Adrenal gland (tissue), 12 donors: ENCODE measurements around the gene TSHZ2. TPM values are rescaled to one million over a fixed set of nuclear protein-coding genes. Genes with fewer than 3 reads are reported as not detected.

Source experiments
- DNase-seq, 7 donors: peaks; one replicate each; pipeline ENCODE4 v3.0.0-alpha.2; 2019 to 2020
- H3K27ac ChIP-seq, 5 donors: fragments of 200-600 bp; sonication (generic) in 4 of 5; 1 replicate in 3 of 5; 2 replicates in 2 of 5; pipeline versions ENCODE4 v1.5.1 to v1.8.0; 2016 to 2020; ENCODE audit warnings: mild to moderate bottlenecking in 1 of 5
- H3K27me3 ChIP-seq: fragments of 200-600 bp; 2 replicates; pipeline ENCODE4 v1.8.0; 2021
- H3K36me3 ChIP-seq, 2 donors: fragments of 200-600 bp; replicated peaks in 1 of 2; 1 replicate in 1 of 2; 2 replicates in 1 of 2; pipeline versions ENCODE4 v1.5.1 to v1.8.0; 2018 to 2022
- H3K4me1 ChIP-seq, 2 donors: fragments of 200-600 bp; replicated peaks in 1 of 2; 1 replicate in 1 of 2; 2 replicates in 1 of 2; pipeline versions ENCODE4 v1.5.1 to v1.8.0; 2018 to 2021
- H3K4me3 ChIP-seq, 4 donors: fragments of 200-600 bp; sonication (generic) in 3 of 4; one replicate each; pipeline ENCODE4 v1.5.1; 2016 to 2018
- H3K9me3 ChIP-seq, 3 donors: fragments of 200-600 bp; sonication (generic) in 1 of 3; replicated peaks in 1 of 3; 1 replicate in 2 of 3; 2 replicates in 1 of 3; pipeline versions ENCODE4 v1.5.1 to v1.8.0; 2016 to 2021
- CTCF ChIP-seq, 6 experiments: fragments of 450-650 bp in 4 of 6; fragments of 200-600 bp in 2 of 6; sonication (generic) in 1 of 6; IDR thresholded peaks; 1 replicate in 5 of 6; 2 replicates in 1 of 6; pipeline versions ENCODE4 v1.5.1 to v1.8.0; 2016 to 2021; ENCODE audit warnings: antibody characterized with exemption in 6 of 6, mild to moderate bottlenecking in 2 of 6, moderate library complexity in 1 of 6
- POLR2A ChIP-seq, 2 donors: fragments of 450-650 bp; IDR thresholded peaks; one replicate each; pipeline ENCODE4 v1.6.1; 2017; ENCODE audit warnings: antibody characterized with exemption in 2 of 2, mild to moderate bottlenecking in 2 of 2, moderate library complexity in 1 of 2
- WGBS, 4 donors: extraction: QIAGEN DNeasy Blood & Tissue Kit in 2 of 4; methylation state at CpG; one replicate each; pipeline versions ENCODE4 v1.1.5 to v1.1.7; 2013 to 2017; 5-methylcytosine and 5-hydroxymethylcytosine counted together
- intact Hi-C, 2 donors: fragments of 100-400 bp; cut with DNase I; formaldehyde crosslinking; loops; one replicate each; pipeline versions ENCODE4 v1.14.1 to v1.15.0; 2022 to 2023
- polyA plus RNA-seq, 3 donors: library from polyadenylated mRNA; stranded (reverse); fragments of 200-250 nt in 2 of 3; fragments of 350-450 nt in 1 of 3; fragmentation: Illumina TruSeq in 1 of 3; extraction: RNeasy Lipid Tissue Mini Kit (QIAGEN cat#74804) in 1 of 3; gene quantifications; one replicate each; pipeline ENCODE4 v1.2.3, GENCODE V29; 2013 to 2014
- total RNA-seq, 9 donors: library from RNA; depleted of rRNA in 4 of 9; stranded (reverse); fragments of >200 nt in 4 of 9; fragments of 120-200 nt in 1 of 9; fragmentation: NEBNext Ultra II Directional in 1 of 9; extraction: Animal tissue kit (Norgen Biotek cat#: 25700) in 1 of 9; gene quantifications; one replicate each; pipeline versions ENCODE4 v1.1.0 to v1.2.4, GENCODE V29; 2013 to 2023
- donor health status: healthy with polysubstance abuse.
- donor health status: Bipolar disorder and iron deficiency.
- donor health status: DM: yes; HTN: yes; CAD: no.
- donor health status: DM: no; HTN: no; CAD: no.
- donor health status: DM: no; HTN: no; CAD: no.
- donor health status: DM: yes; HTN: yes; CAD: no.

The TSHZ2 gene
- total and polyA plus RNA-seq, 12 donors: 20.5 to 87.1 (median 52.4) TPM

DNA sequence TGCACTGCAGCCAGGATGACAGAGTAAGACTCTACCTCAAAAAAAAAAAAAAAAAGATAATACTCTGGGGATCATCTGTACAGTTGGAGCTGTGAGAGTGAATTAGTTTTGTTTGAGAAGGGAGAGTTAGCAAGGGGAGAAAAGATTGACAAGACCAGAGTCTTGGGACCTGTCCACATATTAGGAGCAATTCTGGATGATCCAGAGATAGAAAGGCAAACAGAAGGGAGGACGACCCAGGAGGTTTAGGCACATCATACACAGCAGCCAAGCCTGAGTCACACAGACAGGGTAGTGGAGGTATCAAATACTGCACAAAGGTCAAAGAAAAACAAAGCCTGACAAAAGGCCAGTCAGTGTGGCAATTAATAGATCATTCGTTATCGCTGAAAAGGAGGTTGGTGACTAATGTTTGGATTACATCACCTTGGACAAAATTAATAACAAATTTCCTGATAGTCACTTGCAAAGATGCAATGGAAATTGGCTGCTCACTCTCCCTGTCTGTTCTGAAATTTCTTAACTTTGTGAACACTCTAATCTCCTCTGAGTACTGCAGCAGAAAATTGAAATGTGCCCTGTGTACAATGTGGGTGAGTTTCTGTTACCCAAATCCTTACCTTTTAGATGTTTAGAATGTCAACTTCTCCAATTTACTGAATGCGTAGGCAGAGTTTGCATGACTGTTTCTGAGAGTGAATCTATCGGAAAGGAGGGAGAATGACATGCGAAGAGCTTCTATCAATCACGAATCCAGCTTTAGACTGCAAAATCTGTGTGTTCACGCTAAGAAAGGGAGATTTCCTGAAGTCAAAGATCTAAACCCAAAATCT lies 105.4 kb downstream of the TSHZ2 start:
- H3K9me3 ChIP-seq: no peaks in the 10 kb centered on the region
- no peaks in the 10 kb centered on the region for H3K36me3 ChIP-seq
- peak overlapping the region; percentile 5 to 86 (median 45) for H3K27ac ChIP-seq
- no peak overlapping the region for H3K4me3 ChIP-seq
- TF ChIP-seq POLR2A (IDR thresholded peaks at IDR 0.05): peak in 1 of 2 donors; percentile 20
- TF ChIP-seq CTCF (IDR thresholded peaks at IDR 0.05): peak in 1 of 6 experiments; percentile 7
- 33 to 47% (median 42%) methylated on average over 8 of the region's 8 CpGs for WGBS, 4 donors
- intact Hi-C loops: loop anchor here in 1 of 2 donors (10.0 kb wide), 1 partner anchor 103 kb away; the partner anchor contains the start of gene TSHZ2
- H3K4me1 ChIP-seq: peaks cover 21 to 59% of the 10 kb centered on the region in 2 donors
- peak; percentile 71 to 92 (median 85) for DNase-seq
- H3K27me3 ChIP-seq: no peaks in the 10 kb centered on the region

DNA sequence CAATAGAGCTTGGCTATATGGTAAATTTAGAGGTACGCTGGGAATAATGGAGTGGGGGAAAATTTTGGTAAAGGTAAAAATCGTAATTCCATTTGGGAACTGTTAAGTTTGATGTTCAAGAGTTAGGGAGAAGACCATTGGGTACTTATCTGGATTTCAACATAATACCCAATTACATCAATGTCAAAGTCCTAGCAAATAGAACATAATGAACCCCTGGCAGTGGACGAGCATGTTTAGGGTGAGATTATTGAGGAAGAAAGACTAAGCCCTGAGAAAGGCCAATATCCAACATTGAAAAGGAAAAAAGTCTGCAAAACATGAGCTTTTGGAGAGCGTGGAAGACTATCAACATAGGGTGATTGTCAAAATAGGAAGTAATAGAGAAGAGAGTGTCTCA lies 106.6 kb downstream of the TSHZ2 start:
- no peaks in the 10 kb centered on the region for H3K27me3 ChIP-seq
- H3K36me3 ChIP-seq: no peaks in the 10 kb centered on the region
- H3K9me3 ChIP-seq: no peaks in the 10 kb centered on the region
- no peak for DNase-seq
- H3K4me1 ChIP-seq: peaks cover 22 to 65% of the 10 kb centered on the region in 2 donors
- peak overlapping the region in 3 of 5 donors; percentile 34 to 86 (median 80) for H3K27ac ChIP-seq
- WGBS, 4 donors: 86 to 91% (median 87%) methylated on average over 4 of the region's 4 CpGs
- H3K4me3 ChIP-seq: no peak overlapping the region
- TF ChIP-seq CTCF (IDR thresholded peaks at IDR 0.05): no peak
- no peak for TF ChIP-seq POLR2A (IDR thresholded peaks at IDR 0.05)
- intact Hi-C loops: loop anchor here in 1 of 2 donors (10.0 kb wide), 1 partner anchor 104 kb away; the partner anchor contains the start of gene TSHZ2

GRCh38 chr20:53079261-53079691 lies 107.1 kb downstream of the TSHZ2 start:
- H3K4me3 ChIP-seq: no peak overlapping the region
- H3K27ac ChIP-seq: peak overlapping the region in 1 of 5 donors; percentile 42
- no peak for DNase-seq
- no peaks in the 10 kb centered on the region for H3K9me3 ChIP-seq
- peaks cover 22 to 65% of the 10 kb centered on the region in 2 donors for H3K4me1 ChIP-seq
- WGBS, 4 donors: 65 to 80% (median 73%) methylated on average over 6 of the region's 6 CpGs
- no peak for TF ChIP-seq CTCF (IDR thresholded peaks at IDR 0.05)
- TF ChIP-seq POLR2A (IDR thresholded peaks at IDR 0.05): no peak
- no peaks in the 10 kb centered on the region for H3K27me3 ChIP-seq
- intact Hi-C loops: loop anchor here in 1 of 2 donors (10.0 kb wide), 1 partner anchor 104 kb away; the partner anchor contains the start of gene TSHZ2
- no peaks in the 10 kb centered on the region for H3K36me3 ChIP-seq

DNA sequence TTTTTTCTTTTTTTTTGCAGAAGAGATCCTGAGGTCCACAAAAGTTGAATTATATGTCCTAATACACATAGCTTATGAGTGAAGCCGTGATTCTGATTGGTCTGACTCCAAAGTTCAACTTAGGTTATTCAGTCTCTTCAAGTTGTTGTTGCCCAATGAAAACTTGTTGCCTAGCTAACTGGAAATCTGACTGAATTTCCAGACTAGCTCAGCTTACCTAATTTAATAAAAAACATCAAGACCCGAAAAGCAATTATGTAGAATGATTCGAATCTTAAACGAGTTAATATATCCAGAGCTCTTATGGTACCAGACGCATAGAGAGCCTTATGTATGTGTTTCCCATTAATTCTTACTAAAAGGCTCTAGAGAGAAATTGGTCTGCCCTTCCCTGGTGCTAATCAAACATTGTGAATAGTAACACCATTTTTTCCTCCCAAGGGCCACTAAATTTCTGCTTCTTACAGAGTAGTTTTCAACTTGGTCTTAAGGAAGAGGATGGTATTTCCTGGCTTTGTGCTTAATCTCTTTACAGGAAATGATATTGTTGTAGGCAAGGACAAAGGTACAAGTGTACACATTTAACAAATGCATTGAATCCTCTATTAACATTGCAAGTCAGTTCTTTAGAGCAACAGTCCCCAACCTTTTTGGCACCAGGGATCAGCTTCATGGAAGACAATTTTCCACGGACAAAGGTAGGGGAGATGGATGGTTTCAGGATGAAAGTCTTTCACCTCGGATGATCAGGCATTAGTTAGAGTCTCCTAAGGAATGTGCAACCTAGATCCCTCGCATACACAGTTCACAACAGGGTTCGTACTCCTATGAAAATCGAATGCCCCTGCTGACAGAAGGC lies 107.9 kb downstream of the TSHZ2 start:
- H3K27ac ChIP-seq: peak overlapping the region in 1 of 5 donors; percentile 13
- WGBS, 4 donors: 84 to 93% (median 86%) methylated on average over 10 of the region's 10 CpGs
- H3K4me1 ChIP-seq: peaks cover 22 to 65% of the 10 kb centered on the region in 2 donors
- no peak for TF ChIP-seq CTCF (IDR thresholded peaks at IDR 0.05)
- TF ChIP-seq POLR2A (IDR thresholded peaks at IDR 0.05): no peak
- no peaks in the 10 kb centered on the region for H3K27me3 ChIP-seq
- DNase-seq: no peak
- H3K9me3 ChIP-seq: no peaks in the 10 kb centered on the region
- no peaks in the 10 kb centered on the region for H3K36me3 ChIP-seq
- H3K4me3 ChIP-seq: no peak overlapping the region
- intact Hi-C loops: loop anchor here in 1 of 2 donors (10.0 kb wide), 1 partner anchor 105 kb away; the partner anchor contains the start of gene TSHZ2
